PC-9 (cell line): ENCODE measurements around the gene WNT3. TPM values are rescaled to one million over a fixed set of nuclear protein-coding genes. Genes with fewer than 3 reads are reported as not detected.
A peak's percentile ranks its signal among the peaks of the same experiment; 100 is the strongest.
"Not testable (repeated sequence)": the region's sequence is repeated elsewhere in the genome, so short reads cannot be mapped to it uniquely, and the experiment has no call there.

Experiments
- BruUV-seq: library from RNA; stranded (reverse); fragments of 400-500 nt; replicated peaks from 2 replicates; lab custom pipeline; 2021; lab: Mats Ljungman, UMichigan
- CTCF ChIA-PET: fragments of 300-600 bp; sonication (Branson Sonifier 250); formaldehyde crosslinking; loops from one replicate; lab custom pipeline; 2022; ENCODE audit warnings: antibody characterized with exemption; lab: Charles Lee
- POLR2A ChIA-PET: fragments of 300-600 bp; sonication (Branson Sonifier 250); formaldehyde crosslinking; loops from one replicate; lab custom pipeline; 2022; ENCODE audit warnings: antibody characterized with exemption; ENCODE audit not compliant: unreplicated experiment; lab: Charles Lee
- DNase-seq, 2 experiments: peaks; one replicate each; pipeline versions ENCODE4 v3.0.0 to v3.0.0-alpha.2; 2015 to 2022; ENCODE audit warnings: mixed read lengths in 1 of 2
- H2AFZ ChIP-seq: fragments of 200-600 bp; sonication (generic); 2 replicates; pipeline ENCODE4 v1.8.1; 2017; ENCODE audit warnings: antibody characterized with exemption
- H3F3A ChIP-seq: fragments of 200-600 bp; sonication (generic); 2 replicates; pipeline ENCODE4 v1.8.1; 2017; ENCODE audit warnings: antibody characterized with exemption, mild to moderate bottlenecking, low read depth; ENCODE audit not compliant: insufficient read depth
- H3K27ac ChIP-seq: fragments of 200-600 bp; sonication (generic); 2 replicates; pipeline ENCODE4 v1.6.1; 2016; ENCODE audit warnings: mixed run types
- H3K27me3 ChIP-seq: fragments of 200-600 bp; sonication (generic); 2 replicates; pipeline ENCODE4 v1.6.1; 2016; ENCODE audit warnings: low read depth, mixed run types; ENCODE audit not compliant: insufficient read depth
- H3K36me3 ChIP-seq: fragments of 200-600 bp; sonication (generic); 2 replicates; pipeline ENCODE4 v1.6.1; 2016; ENCODE audit warnings: low read depth, mixed run types
- H3K4me1 ChIP-seq: fragments of 200-600 bp; sonication (generic); replicated peaks from 2 replicates; pipeline ENCODE4 v1.6.1; 2016; ENCODE audit warnings: mixed run types; ENCODE audit not compliant: insufficient read depth
- H3K4me2 ChIP-seq: fragments of 200-600 bp; sonication (generic); 2 replicates; pipeline ENCODE4 v1.6.1; 2017; ENCODE audit warnings: mixed run types
- H3K4me3 ChIP-seq: fragments of 200-600 bp; sonication (generic); 2 replicates; pipeline ENCODE4 v1.6.1; 2016; ENCODE audit warnings: mixed run types
- H3K79me2 ChIP-seq: fragments of 200-600 bp; sonication (generic); 2 replicates; pipeline ENCODE4 v1.6.1; 2017; ENCODE audit warnings: low read depth, mixed run types
- H3K9me2 ChIP-seq: fragments of 200-600 bp; sonication (generic); 2 replicates; pipeline ENCODE4 v1.8.1; 2017; ENCODE audit warnings: mild to moderate bottlenecking; ENCODE audit not compliant: insufficient read depth
- H3K9me3 ChIP-seq: fragments of 200-600 bp; sonication (generic); 2 replicates; pipeline ENCODE4 v1.8.1; 2016; ENCODE audit warnings: low read depth; ENCODE audit not compliant: insufficient read depth
- H4K20me1 ChIP-seq: fragments of 200-600 bp; sonication (generic); 2 replicates; pipeline ENCODE4 v1.8.1; 2017; ENCODE audit not compliant: insufficient read depth
- EZH2 ChIP-seq: fragments of 200-600 bp; sonication (generic); IDR thresholded peaks from 2 replicates; pipeline ENCODE4 v1.8.0; 2017; ENCODE audit warnings: antibody characterized with exemption, low read depth
- intact Hi-C: fragments of 100-400 bp; cut with micrococcal nuclease; formaldehyde crosslinking; loops from one replicate; pipeline ENCODE4 v1.10.0; 2022; ENCODE audit not compliant: unreplicated experiment
- total RNA-seq: library from RNA; stranded (reverse); gene quantifications from 2 replicates; pipeline ENCODE4 v1.2.3, GENCODE V29; 2021
- TF ChIP-seq, protein P1 (sequence below): fragments of 200-600 bp; sonication (generic); conservative IDR thresholded peaks from 2 replicates; pipeline ENCODE4 v1.6.1; 2017; ENCODE audit warnings: mixed run types, antibody characterized with exemption, mild to moderate bottlenecking, moderate library complexity

The WNT3 gene
- total RNA-seq, 1 experiment from 2014 or later: 14.0 TPM

- H3K4me1 ChIP-seq: peaks cover 40% of the 10 kb centered on the region
- peaks cover 34% of the 10 kb centered on the region for H3F3A ChIP-seq
- H2AFZ ChIP-seq: peak overlapping the region; percentile 66
- no peaks in the 10 kb centered on the region for H4K20me1 ChIP-seq
- H3K36me3 ChIP-seq: no peaks in the 10 kb centered on the region
- no peaks in the 10 kb centered on the region for H3K9me3 ChIP-seq
- peak overlapping the region; percentile 37; the same call in 1 of the 2 replicates for H3K4me3 ChIP-seq
- no peaks in the 10 kb centered on the region for H3K79me2 ChIP-seq
- intact Hi-C loops: no loop called here
- ChIA-PET CTCF (interaction anchor here (0.6 kb wide), 1 partner anchor 27 kb away, joined by 3 read pairs; no protein-coding TSS in a partner anchor), POLR2A (no interaction called here)
- TF ChIP-seq, protein P1, sequence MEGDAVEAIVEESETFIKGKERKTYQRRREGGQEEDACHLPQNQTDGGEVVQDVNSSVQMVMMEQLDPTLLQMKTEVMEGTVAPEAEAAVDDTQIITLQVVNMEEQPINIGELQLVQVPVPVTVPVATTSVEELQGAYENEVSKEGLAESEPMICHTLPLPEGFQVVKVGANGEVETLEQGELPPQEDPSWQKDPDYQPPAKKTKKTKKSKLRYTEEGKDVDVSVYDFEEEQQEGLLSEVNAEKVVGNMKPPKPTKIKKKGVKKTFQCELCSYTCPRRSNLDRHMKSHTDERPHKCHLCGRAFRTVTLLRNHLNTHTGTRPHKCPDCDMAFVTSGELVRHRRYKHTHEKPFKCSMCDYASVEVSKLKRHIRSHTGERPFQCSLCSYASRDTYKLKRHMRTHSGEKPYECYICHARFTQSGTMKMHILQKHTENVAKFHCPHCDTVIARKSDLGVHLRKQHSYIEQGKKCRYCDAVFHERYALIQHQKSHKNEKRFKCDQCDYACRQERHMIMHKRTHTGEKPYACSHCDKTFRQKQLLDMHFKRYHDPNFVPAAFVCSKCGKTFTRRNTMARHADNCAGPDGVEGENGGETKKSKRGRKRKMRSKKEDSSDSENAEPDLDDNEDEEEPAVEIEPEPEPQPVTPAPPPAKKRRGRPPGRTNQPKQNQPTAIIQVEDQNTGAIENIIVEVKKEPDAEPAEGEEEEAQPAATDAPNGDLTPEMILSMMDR: no peak
- TF ChIP-seq EZH2: no peak
- no TSS peak for BruUV-seq
- no peaks in the 10 kb centered on the region for H3K27me3 ChIP-seq
- peak; percentile 75 to 96 for DNase-seq
- peak overlapping the region; percentile 76 for H3K4me2 ChIP-seq
- peak overlapping the region; percentile 89 for H3K27ac ChIP-seq
- H3K9me2 ChIP-seq: no peaks in the 10 kb centered on the region
Measured at GRCh38 chr17:46795379-46795952, 23.0 kb downstream of the WNT3 start.

DNA sequence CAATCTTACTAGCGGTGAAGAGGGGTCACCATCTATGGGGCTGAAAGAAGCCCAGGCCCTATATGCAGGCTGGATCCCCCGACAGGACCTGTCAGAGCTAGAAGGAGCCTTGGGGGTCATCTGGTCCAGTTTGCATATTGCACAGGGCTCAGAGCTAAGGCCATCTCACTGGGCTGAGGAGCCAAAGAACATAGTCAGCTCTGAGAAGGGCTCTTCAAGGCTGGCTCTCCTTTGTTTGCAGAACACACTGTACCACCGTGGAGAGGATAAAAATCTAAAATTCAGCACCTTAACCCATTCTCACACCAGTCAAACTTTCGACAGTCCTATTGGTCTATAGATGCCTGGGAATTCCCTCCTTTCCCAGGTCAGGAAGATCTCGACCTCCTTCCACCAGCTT is 24.2 kb downstream of the WNT3 start:
- H3K27me3 ChIP-seq: no peaks in the 10 kb centered on the region
- no peaks in the 10 kb centered on the region for H3K36me3 ChIP-seq
- ChIA-PET CTCF (no interaction called here), POLR2A (no interaction called here)
- no peak for DNase-seq
- 0 out of 2 replicates have a peak overlapping the region, but pooled peaks have one; percentile 37 for H3K4me3 ChIP-seq
- peaks cover 34% of the 10 kb centered on the region for H3F3A ChIP-seq
- TF ChIP-seq, protein P1: no peak
- TF ChIP-seq EZH2: no peak
- intact Hi-C loops: no loop called here
- H3K9me2 ChIP-seq: no peaks in the 10 kb centered on the region
- no peaks in the 10 kb centered on the region for H3K79me2 ChIP-seq
- H3K9me3 ChIP-seq: no peaks in the 10 kb centered on the region
- no TSS peak for BruUV-seq
- peak overlapping the region; percentile 76 for H3K4me2 ChIP-seq
- H2AFZ ChIP-seq: no peak overlapping the region
- peak overlapping the region; percentile 89 for H3K27ac ChIP-seq
- peaks cover 40% of the 10 kb centered on the region for H3K4me1 ChIP-seq
- H4K20me1 ChIP-seq: no peaks in the 10 kb centered on the region

DNA sequence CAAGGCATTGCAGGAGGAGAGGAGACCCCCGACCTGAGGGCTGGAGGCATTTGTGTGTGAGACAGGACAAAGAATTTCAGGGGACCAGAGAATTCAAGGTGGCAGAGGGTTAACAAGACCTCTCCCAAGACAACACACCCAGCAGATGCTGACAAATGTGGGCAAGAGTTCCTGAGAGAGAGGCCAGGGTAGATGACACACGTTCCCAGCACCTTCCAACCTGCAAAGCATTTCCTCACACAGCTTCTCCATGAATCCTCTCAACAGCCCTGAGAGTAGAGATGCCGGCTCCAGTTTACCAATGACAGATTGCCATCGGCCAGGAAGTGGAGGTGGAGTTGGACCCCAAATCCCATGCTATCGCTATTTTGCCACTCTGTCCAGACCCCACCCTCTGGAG is 25.0 kb downstream of the WNT3 start:
- intact Hi-C loops: no loop called here
- Histone ChIP-seq H3K27me3 (no peaks in the 10 kb centered on the region), H2AFZ (no peak overlapping the region), H3K9me2 (no peaks in the 10 kb centered on the region), H3K4me2 (peak overlapping the region; percentile 76), H3F3A (peaks cover 34% of the 10 kb centered on the region), H3K9me3 (no peaks in the 10 kb centered on the region), H3K4me3 (no peak overlapping the region), H3K4me1 (peaks cover 40% of the 10 kb centered on the region), H3K27ac (peak overlapping the region; percentile 89; the same call in 1 of the 2 replicates), H3K79me2 (no peaks in the 10 kb centered on the region), H3K36me3 (no peaks in the 10 kb centered on the region), H4K20me1 (no peaks in the 10 kb centered on the region)
- ChIA-PET CTCF (no interaction called here), POLR2A (no interaction called here)
- DNase-seq: no peak
- no TSS peak for BruUV-seq
- no peak for TF ChIP-seq EZH2
- TF ChIP-seq, protein P1: no peak

GRCh38 chr17:46793023-46793422 is 25.5 kb downstream of the WNT3 start:
- Histone ChIP-seq H3K4me1 (peaks cover 40% of the 10 kb centered on the region), H3F3A (peaks cover 34% of the 10 kb centered on the region)
- H3K27ac ChIP-seq, H3K9me2 ChIP-seq, DNase-seq, H3K36me3 ChIP-seq, H3K4me3 ChIP-seq, BruUV-seq, H2AFZ ChIP-seq, intact Hi-C loops, H3K4me2 ChIP-seq, H3K79me2 ChIP-seq, H3K27me3 ChIP-seq, CTCF ChIA-PET, H3K9me3 ChIP-seq, H4K20me1 ChIP-seq, POLR2A ChIA-PET: not testable (repeated sequence)
